Mesenteric fat pad (tissue), 1 donor: ENCODE results near the gene GFI1. TPM values are rescaled to one million over a fixed set of nuclear protein-coding genes. Genes with fewer than 3 reads are reported as not detected.

Experiments used
- DNase-seq: peaks from one replicate; pipeline ENCODE4 v3.0.0-alpha.2; 2020; ENCODE audit warnings: low spot score
- total RNA-seq: library from RNA; stranded (reverse); fragmentation: NEBNext Ultra II Directional; extraction: Animal tissue kit (Norgen Biotek cat#: 25700); gene quantifications from one replicate; pipeline ENCODE4 v1.2.1, GENCODE V29; 2021
- donor health status: DM: yes; HTN: yes; CAD: no.

The GFI1 gene
- total RNA-seq, 1 donor from 2014 or later = 0.51 TPM

- DNase-seq = no peak
These were observed 1.7 kb upstream of the GFI1 start for GRCh38 chr1:92488416-92488815.

GRCh38 chr1:92487078-92487605 lies 417 bp upstream of the GFI1 start:
- DNase-seq = no peak

GRCh38 chr1:92485381-92486250 lies 1.1 kb downstream of the GFI1 start:
- DNase-seq = no peak

- no peak for DNase-seq
These were observed 2.0 kb downstream of the GFI1 start for GRCh38 chr1:92484472-92485380.

GRCh38 chr1:92483610-92484471 lies 2.9 kb downstream of the GFI1 start:
- DNase-seq = no peak

DNA sequence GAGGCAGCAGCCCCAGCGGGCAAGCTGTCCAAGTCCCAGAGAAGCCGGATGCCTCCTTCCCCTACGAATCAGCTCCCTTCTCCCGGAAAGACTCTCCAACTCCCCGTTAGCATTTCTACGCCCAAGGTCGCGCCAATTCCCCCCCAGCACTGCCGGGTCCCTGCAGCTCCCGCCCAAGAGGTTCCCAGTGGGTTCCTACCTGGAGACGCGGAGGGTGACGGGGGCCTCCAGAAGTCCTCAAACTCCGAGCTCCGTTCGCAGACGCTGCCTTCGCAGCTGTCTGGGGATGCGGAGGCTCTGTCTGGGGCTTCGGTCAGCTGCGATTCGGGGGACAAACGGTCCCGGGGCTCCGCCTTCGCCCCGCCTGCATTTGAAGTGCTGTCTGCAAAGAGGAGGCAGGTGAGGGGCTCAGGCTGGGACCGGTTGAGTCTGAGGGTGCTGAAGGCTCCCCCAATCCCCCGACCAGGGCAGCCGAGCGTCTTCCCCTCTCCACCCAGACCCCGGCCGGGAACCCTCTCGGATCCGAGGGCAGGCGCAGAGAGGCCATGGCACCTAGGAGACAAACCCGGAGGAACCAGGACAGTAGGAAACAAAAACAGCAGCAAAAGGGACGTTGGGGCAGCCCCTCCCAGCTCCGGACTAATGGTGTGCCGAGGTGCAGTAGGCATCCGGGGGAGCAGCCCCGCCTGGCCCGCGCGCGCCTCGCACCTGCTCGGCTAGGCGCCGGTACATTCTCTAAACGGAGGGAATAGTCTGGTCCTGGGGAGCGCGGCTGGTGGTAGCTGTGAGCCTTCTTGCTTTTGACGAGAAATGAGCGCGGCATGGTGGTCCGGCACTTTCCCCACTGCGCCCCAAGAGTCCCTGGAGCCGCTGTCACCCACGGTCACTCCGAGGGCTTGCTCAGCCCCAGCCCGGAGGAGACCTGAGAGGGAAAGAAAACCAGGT lies 3.8 kb downstream of the GFI1 start:
- DNase-seq = no peak

- no peak for DNase-seq
These were observed 4.6 kb downstream of the GFI1 start for GRCh38 chr1:92481971-92482664.

GRCh38 chr1:92481599-92481925 lies 5.2 kb downstream of the GFI1 start:
- DNase-seq = no peak

- DNase-seq = no peak
These were observed 5.7 kb downstream of the GFI1 start for GRCh38 chr1:92480813-92481598.

DNA sequence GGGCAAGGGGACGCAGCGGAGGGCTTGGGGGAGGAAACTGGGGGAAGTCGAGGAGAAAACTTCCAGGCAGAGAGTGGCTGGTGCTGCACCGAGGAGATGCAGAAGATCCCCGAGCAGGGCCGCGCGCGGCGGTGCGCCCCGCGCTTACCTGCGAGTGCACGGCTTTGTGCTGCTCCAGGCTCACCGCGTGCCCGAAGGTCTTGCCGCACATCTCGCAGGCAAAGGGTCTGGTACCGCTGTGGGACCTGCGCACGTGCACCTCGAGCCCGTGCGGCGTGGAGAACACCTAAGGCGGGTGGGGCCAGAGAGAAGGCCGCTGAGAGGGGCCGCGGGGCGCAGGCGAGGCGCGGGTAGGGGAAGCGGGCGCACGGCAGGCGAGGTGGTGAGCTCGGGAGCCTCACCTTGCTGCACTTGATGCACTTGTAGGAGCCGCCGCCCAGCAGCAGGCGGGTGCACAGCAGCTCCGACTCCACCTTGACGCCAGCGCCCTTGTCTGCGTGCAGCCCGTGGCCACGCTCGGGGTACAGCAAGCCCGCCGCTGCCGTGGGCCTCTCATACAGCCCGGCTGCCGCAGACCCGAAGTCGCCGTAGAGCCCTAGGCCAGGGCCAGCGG lies 6.4 kb downstream of the GFI1 start:
- no peak for DNase-seq

DNA sequence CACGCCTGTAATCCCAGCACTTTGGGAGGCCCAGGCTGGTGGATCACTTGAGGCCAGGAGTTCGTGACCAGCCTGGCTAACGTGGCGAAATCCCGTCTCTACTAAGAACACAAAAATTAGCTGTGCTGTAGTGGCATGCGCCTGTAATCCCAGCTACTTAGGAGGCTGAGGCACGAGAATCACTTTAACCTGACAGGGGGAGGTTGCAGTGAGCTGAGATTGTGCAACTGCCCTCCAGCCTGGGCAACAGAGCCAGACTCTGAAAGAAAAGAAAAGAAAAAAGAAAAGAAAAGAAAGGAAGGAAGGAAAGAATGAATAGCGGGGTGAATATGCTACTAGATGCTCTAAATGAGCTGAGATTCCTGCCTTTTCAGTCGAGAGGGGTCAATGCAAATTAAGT lies 7.1 kb downstream of the GFI1 start:
- no peak for DNase-seq

DNA sequence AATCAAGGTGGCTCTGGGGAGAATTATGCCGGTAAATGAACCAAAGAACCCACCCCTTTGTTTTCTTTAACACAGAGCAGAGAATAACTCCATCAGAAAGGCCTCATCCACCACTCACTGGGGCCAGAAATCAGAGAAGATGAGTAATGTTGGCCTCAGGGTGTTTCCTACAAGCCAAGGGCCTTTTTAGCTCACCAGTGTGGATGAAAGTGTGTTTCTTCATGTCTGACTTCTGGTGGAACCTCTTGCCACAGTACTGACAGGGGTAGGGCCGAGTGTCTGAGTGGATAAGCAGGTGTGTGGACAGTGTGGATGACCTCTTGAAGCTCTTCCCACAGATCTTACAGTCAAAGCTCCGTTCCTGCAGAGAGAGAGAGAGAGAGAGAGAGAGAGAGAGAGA lies 8.3 kb downstream of the GFI1 start:
- DNase-seq = no peak

GRCh38 chr1:92476071-92476631 lies 10.6 kb downstream of the GFI1 start:
- DNase-seq = no peak

DNA sequence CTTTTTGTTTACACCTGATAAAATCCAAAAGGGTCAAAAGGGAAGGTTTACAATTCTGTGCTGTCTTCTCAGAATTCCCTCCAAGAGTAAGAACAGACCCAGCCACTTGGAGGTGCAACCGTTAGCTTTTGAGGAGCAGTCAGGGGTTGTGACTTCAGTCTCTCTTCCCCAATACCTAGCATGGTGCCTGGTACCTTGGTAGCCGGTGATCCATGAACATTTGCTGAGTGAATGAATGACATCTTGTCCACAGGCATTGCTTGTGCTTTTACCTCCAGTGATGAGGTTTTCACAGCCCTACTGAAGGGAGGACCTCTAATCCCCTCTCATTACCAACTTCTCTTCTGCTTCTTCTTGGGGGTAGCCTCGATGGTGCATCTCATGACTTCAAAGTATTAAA lies 11.7 kb downstream of the GFI1 start:
- no peak for DNase-seq

GRCh38 chr1:92473781-92474495 lies 12.8 kb downstream of the GFI1 start:
- no peak for DNase-seq

- DNase-seq = no peak
These were observed 16.5 kb downstream of the GFI1 start for GRCh38 chr1:92470216-92470615.

- DNase-seq = no peak
These were observed 19.9 kb downstream of the GFI1 start for GRCh38 chr1:92466683-92467352.
